ENCODE data around the gene DMRTB1. TPM values are rescaled to one million over a fixed set of nuclear protein-coding genes. Genes with fewer than 3 reads are reported as not detected.

DMRTB1 gene
- total and polyA plus RNA-seq, 2 of the 4 experiments (the other 2 are of a cell fraction) = not detected

DNA sequence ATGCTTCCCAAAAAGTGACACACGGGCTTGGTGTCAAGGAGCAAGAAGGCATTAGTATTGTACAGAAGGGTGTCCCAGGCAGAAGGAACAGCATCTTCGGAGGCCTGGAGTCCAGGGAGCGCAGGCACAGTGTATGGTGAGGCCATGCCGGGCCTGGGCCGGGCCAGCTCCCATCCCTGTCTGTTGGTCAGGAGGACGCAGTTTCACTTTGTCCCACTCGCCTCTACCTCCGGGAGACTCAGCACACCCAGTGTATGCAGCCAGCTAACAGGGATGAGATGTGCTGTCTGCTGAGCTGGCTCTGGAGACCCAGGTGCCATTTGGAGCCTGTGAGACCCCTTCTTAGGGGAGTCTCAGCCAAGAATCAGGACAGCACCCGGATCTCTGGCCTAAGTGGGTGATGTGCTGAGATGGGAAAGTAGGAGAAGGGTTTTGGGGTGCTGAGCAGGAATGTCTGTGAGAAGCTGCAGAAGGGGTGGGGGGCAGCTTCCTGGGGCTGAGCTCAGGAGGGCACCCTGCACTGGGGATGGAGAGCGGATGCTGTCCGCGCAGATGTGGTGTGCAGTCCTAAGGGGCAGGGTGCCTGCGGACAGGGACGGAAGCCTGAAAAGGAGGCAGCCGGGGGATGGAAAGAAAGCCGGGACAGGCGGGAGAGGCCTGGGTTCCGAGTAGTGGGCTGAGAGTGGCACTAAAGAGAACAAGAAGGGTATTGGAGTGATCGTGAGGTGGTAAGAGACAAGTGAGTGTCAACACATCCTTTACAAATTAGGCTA, 25.7 kb downstream of the DMRTB1 start:
- Histone ChIP-seq H4K20me1 (ENCODE audit: insufficient read depth, low read length) (no peaks in the 10 kb centered on the region), H3K27me3 (ENCODE audit: control insufficient read depth, insufficient read depth, low read length) (peaks cover 43% of the 10 kb centered on the region), H2BK5ac (ENCODE audit: low read depth, low read length, poor library complexity, severe bottlenecking) (no peak overlapping the region), H3K4ac (ENCODE audit: low read depth, low read length) (no peak overlapping the region), H2AK5ac (ENCODE audit: low read depth, low read length) (no peak overlapping the region), H3K9ac (ENCODE audit: low read depth, low read length) (no peak overlapping the region), H3K4me2 (ENCODE audit: low read depth, low read length) (no peak overlapping the region), H3K9me1 (ENCODE audit: insufficient read depth, low read length) (no peaks in the 10 kb centered on the region), H2AK9ac (replicated peaks; ENCODE audit: low read depth, low read length, poor library complexity) (no peak overlapping the region), H4K5ac (ENCODE audit: low read depth, low read length) (no peak overlapping the region), H3K18ac (ENCODE audit: low read depth, low read length) (no peak overlapping the region), H2BK15ac (ENCODE audit: low read depth, low read length) (no peak overlapping the region), H3K23ac (ENCODE audit: low read depth, low read length) (no peak overlapping the region), H3K9me3 (ENCODE audit: control insufficient read depth, insufficient read depth, low read length) (peaks cover 3% of the 10 kb centered on the region), H3K4me3 (ENCODE audit: insufficient read depth, low read depth, low read length) (no peak overlapping the region), H3K79me1 (ENCODE audit: low read depth in 1 of 2, low read length in 2 of 2) (no peaks in the 10 kb centered on the region), H2BK20ac (ENCODE audit: low read depth, low read length) (no peak overlapping the region), H4K91ac (ENCODE audit: insufficient read depth, low read depth, low read length) (no peak overlapping the region), H2BK120ac (ENCODE audit: low read depth, low read length) (no peak overlapping the region), H3K14ac (replicated peaks; ENCODE audit: low read depth, low read length) (no peak overlapping the region), H2AFZ (replicated peaks; ENCODE audit: low read length, poor library complexity) (peak overlapping the region; percentile 88), H4K8ac (ENCODE audit: low read depth in 2 of 2, low read length in 2 of 2) (no peak overlapping the region), H3K4me1 (ENCODE audit: control insufficient read depth, insufficient read depth, low read length) (no peaks in the 10 kb centered on the region), H3K27ac (ENCODE audit: insufficient read depth, low read length) (no peak overlapping the region), H3K36me3 (ENCODE audit: control insufficient read depth, insufficient read depth, low read length) (no peaks in the 10 kb centered on the region), H3K56ac (ENCODE audit: extremely low read depth, insufficient read depth, low read length) (no peak overlapping the region)
- BruUV-seq (replicated peaks) = no TSS peak
- in situ Hi-C loops (cut with MboI; ENCODE audit: low sequenced_read_pairs) = loop anchor here (5.0 kb wide), 1 partner anchor 272 kb away; no protein-coding TSS in a partner anchor
- CTCF ChIA-PET = no interaction called here
- WGBS, 2 experiments (ENCODE audit: extremely low coverage in 2 of 2, insufficient read length in 1 of 2) = 65% methylated on average over 9 of the region's 19 CpGs; no CpG with 5 or more reads in 1 of the 2 experiments
- POLR2A ChIA-PET (ENCODE audit: unreplicated experiment) = no interaction called here
- dilution Hi-C loops (cut with HindIII; ENCODE audit: low sequenced_read_pairs, unreplicated experiment) = no loop called here
- intact Hi-C loops (cut with micrococcal nuclease) = loop anchor here (1.0 to 5.0 kb wide), 4 partner anchors 202 to 462 kb away; partner anchors contain the start of genes IFT25 and LRRC42
- DNase-seq (no peak), ATAC-seq (ENCODE audit: low read depth) (no peak; the same call in 1 of the 2 replicates)
- TF ChIP-seq MAFK (IDR thresholded peaks at IDR 0.05; ENCODE audit: low read depth, low read length) (no peak), BHLHE40 (IDR thresholded peaks at IDR 0.05; ENCODE audit: low read depth, low read length) (no peak), CHD1 (IDR thresholded peaks at IDR 0.05; ENCODE audit: low read depth, low read length) (no peak), RFX5 (IDR thresholded peaks at IDR 0.05; ENCODE audit: low read depth, low read length) (no peak), POLR2A (IDR thresholded peaks at IDR 0.05; ENCODE audit: low read depth, low read length) (no peak), RCOR1 (IDR thresholded peaks at IDR 0.05; ENCODE audit: insufficient replicate concordance, low read length) (no peak), RAD21 (IDR thresholded peaks at IDR 0.05; ENCODE audit: low read length) (no peak), SMC3 (IDR thresholded peaks at IDR 0.05; ENCODE audit: low read depth, low read length) (no peak), MXI1 (IDR thresholded peaks at IDR 0.05; ENCODE audit: borderline replicate concordance, low read depth, low read length) (no peak), FOS (IDR thresholded peaks at IDR 0.05; ENCODE audit: low read depth, low read length) (no peak), NFE2L2 (IDR thresholded peaks at IDR 0.05; ENCODE audit: low read depth, low read length) (no peak), MAZ (IDR thresholded peaks at IDR 0.05; ENCODE audit: borderline replicate concordance, low read depth, low read length) (no peak)
- TF ChIP-seq, protein P1, sequence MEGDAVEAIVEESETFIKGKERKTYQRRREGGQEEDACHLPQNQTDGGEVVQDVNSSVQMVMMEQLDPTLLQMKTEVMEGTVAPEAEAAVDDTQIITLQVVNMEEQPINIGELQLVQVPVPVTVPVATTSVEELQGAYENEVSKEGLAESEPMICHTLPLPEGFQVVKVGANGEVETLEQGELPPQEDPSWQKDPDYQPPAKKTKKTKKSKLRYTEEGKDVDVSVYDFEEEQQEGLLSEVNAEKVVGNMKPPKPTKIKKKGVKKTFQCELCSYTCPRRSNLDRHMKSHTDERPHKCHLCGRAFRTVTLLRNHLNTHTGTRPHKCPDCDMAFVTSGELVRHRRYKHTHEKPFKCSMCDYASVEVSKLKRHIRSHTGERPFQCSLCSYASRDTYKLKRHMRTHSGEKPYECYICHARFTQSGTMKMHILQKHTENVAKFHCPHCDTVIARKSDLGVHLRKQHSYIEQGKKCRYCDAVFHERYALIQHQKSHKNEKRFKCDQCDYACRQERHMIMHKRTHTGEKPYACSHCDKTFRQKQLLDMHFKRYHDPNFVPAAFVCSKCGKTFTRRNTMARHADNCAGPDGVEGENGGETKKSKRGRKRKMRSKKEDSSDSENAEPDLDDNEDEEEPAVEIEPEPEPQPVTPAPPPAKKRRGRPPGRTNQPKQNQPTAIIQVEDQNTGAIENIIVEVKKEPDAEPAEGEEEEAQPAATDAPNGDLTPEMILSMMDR (conservative IDR thresholded peaks at IDR 0.05; ENCODE audit: low read depth, low read length) = no peak
- TF ChIP-seq, protein P2, sequence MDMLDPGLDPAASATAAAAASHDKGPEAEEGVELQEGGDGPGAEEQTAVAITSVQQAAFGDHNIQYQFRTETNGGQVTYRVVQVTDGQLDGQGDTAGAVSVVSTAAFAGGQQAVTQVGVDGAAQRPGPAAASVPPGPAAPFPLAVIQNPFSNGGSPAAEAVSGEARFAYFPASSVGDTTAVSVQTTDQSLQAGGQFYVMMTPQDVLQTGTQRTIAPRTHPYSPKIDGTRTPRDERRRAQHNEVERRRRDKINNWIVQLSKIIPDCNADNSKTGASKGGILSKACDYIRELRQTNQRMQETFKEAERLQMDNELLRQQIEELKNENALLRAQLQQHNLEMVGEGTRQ (IDR thresholded peaks at IDR 0.05; ENCODE audit: low read depth, low read length) = no peak
